NCI-H526 (cell line): ENCODE measurements around the gene P2RX6.
"Not testable (repeated sequence)": the region's sequence is repeated elsewhere in the genome, so short reads cannot be mapped to it uniquely, and the experiment has no call there.

Experiments
- DNase-seq, 2 experiments: peaks; one replicate each; lab custom pipeline; 2025; lab: John Stamatoyannopoulos, UW

The P2RX6 gene

GRCh38 chr22:21014726-21015465, at the start of gene P2RX6:
P2RX6 (plus strand) TSS chr22:21015165; CDS start chr22:21015175, 10 bp downstream.
- peak in 1 of 2 experiments; percentile 42 for DNase-seq

- no peak for DNase-seq
Measured at GRCh38 chr22:20965888-20966855, 48.8 kb upstream of the P2RX6 start.

GRCh38 chr22:20966883-20967696, 47.9 kb upstream of the P2RX6 start, which contains the start of gene AIFM3:
AIFM3 (plus strand) TSS chr22:20967255; CDS start chr22:20967945, 690 bp downstream.
- no peak for DNase-seq

GRCh38 chr22:20967697-20968211, 47.2 kb upstream of the P2RX6 start:
- no peak for DNase-seq

- DNase-seq = no peak
Measured at GRCh38 chr22:20968281-20968977, 46.5 kb upstream of the P2RX6 start.

- DNase-seq = no peak
Measured at GRCh38 chr22:20970939-20971657, 43.9 kb upstream of the P2RX6 start.

GRCh38 chr22:20972014-20972694, 42.8 kb upstream of the P2RX6 start:
- DNase-seq = not testable (repeated sequence)

GRCh38 chr22:20972933-20973577, 41.9 kb upstream of the P2RX6 start:
- no peak for DNase-seq

GRCh38 chr22:20973634-20974286, 41.2 kb upstream of the P2RX6 start:
- DNase-seq = no peak

- no peak for DNase-seq
Measured at GRCh38 chr22:20974336-20974955, 40.5 kb upstream of the P2RX6 start.

- DNase-seq = no peak
Measured at GRCh38 chr22:20975541-20976290, 39.2 kb upstream of the P2RX6 start.

GRCh38 chr22:20976291-20976877, 38.6 kb upstream of the P2RX6 start:
- DNase-seq = no peak

GRCh38 chr22:20977019-20977418, 37.9 kb upstream of the P2RX6 start:
- DNase-seq = no peak

GRCh38 chr22:20977516-20978170, 37.3 kb upstream of the P2RX6 start:
- no peak for DNase-seq

- DNase-seq = no peak
Measured at GRCh38 chr22:20978419-20978818, 36.5 kb upstream of the P2RX6 start.

GRCh38 chr22:20979243-20979809, 35.6 kb upstream of the P2RX6 start:
- DNase-seq = peak in 1 of 2 experiments; percentile 60
